ENCODE data around the gene TNIK. TPM values are rescaled to one million over a fixed set of nuclear protein-coding genes. Genes with fewer than 3 reads are reported as not detected.

The TNIK gene
- total RNA-seq, 3 donors from 2014 or later: 7.4 to 17.6 (median 10.2) TPM

DNA sequence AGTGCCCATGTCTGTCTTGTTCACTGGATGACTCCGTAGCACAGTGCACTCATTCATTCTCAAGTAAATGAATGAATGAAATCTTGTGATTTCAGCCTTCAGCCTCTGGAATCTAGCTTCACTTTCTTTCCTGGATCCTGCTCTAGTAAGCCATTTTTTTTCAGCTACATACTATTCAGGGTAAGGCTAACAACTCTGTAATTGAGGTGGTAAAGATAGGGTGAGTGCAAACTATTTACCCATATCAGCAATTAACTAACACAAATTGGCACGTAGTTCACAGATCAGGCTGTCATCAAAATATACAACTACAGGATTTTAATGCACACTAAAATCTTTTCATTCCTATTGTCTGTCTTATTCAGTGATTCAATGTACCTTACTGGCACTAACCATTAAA, 238.6 kb downstream of the TNIK start:
- TF ChIP-seq POLR2AphosphoS5 (IDR thresholded peaks at IDR 0.05): no peak
- no peak for TF ChIP-seq POLR2A (IDR thresholded peaks at IDR 0.05)
- TF ChIP-seq CTCF (IDR thresholded peaks at IDR 0.05): no peak
- intact Hi-C loops (cut with DNase I; ENCODE audit: low total_unique reads): no loop called here

DNA sequence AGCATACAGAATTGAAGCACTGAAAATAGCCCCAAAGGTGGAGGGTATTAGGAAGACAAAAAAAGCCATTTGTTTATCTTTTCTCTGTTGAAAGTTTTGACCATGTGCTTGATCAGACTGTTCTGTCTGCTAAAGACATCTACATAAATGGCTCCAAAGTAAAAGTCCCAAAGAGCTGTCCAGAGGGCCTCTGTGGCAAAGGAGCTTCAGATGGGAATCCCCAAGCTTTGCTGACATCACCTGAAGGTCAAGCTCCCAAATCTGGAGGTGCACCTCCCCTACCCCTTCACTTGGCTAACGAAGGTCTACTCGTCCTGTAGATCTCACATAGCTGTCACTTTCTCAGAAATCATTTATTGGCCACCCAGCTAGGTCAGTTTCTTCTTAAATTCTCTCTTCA, 239.1 kb downstream of the TNIK start:
- Histone ChIP-seq H3K36me3 (no peaks in the 10 kb centered on the region), H3K27me3 (no peaks in the 10 kb centered on the region), H3K4me1 (no peaks in the 10 kb centered on the region), H3K4me3 (no peak overlapping the region), H3K9me3 (no peaks in the 10 kb centered on the region), H3K27ac (no peak overlapping the region)
- DNase-seq (ENCODE audit: low spot score in 2 of 2): no peak
- TF ChIP-seq POLR2AphosphoS5 (IDR thresholded peaks at IDR 0.05) (no peak), CTCF (IDR thresholded peaks at IDR 0.05) (no peak), POLR2A (IDR thresholded peaks at IDR 0.05) (no peak)
- intact Hi-C loops (cut with DNase I; ENCODE audit: low total_unique reads): no loop called here

More for the DNA sequence above, 238.6 kb downstream of the TNIK start:
- H3K27ac ChIP-seq: no peak overlapping the region
- H3K4me3 ChIP-seq: no peak overlapping the region
- no peaks in the 10 kb centered on the region for H3K4me1 ChIP-seq
- no peaks in the 10 kb centered on the region for H3K9me3 ChIP-seq
- no peaks in the 10 kb centered on the region for H3K27me3 ChIP-seq
- DNase-seq (ENCODE audit: low spot score in 2 of 2): no peak
- no peaks in the 10 kb centered on the region for H3K36me3 ChIP-seq

GRCh38 chr3:171219258-171219657, 240.9 kb downstream of the TNIK start:
- H3K9me3 ChIP-seq: no peaks in the 10 kb centered on the region
- no peaks in the 10 kb centered on the region for H3K36me3 ChIP-seq
- H3K4me1 ChIP-seq: no peaks in the 10 kb centered on the region
- no peaks in the 10 kb centered on the region for H3K27me3 ChIP-seq
- no peak overlapping the region for H3K27ac ChIP-seq
- intact Hi-C loops (cut with DNase I; ENCODE audit: low total_unique reads): no loop called here
- DNase-seq (ENCODE audit: low spot score in 2 of 2): no peak
- no peak overlapping the region for H3K4me3 ChIP-seq
- TF ChIP-seq POLR2A (IDR thresholded peaks at IDR 0.05): no peak
- no peak for TF ChIP-seq POLR2AphosphoS5 (IDR thresholded peaks at IDR 0.05)
- no peak for TF ChIP-seq CTCF (IDR thresholded peaks at IDR 0.05)

- Histone ChIP-seq H3K27ac (no peak overlapping the region), H3K36me3 (no peaks in the 10 kb centered on the region), H3K4me1 (no peaks in the 10 kb centered on the region), H3K4me3 (no peak overlapping the region), H3K27me3 (no peaks in the 10 kb centered on the region), H3K9me3 (no peaks in the 10 kb centered on the region)
- no peak for TF ChIP-seq POLR2AphosphoS5 (IDR thresholded peaks at IDR 0.05)
- no peak for TF ChIP-seq CTCF (IDR thresholded peaks at IDR 0.05)
- no peak for TF ChIP-seq POLR2A (IDR thresholded peaks at IDR 0.05)
- DNase-seq (ENCODE audit: low spot score in 2 of 2): no peak
- intact Hi-C loops (cut with DNase I; ENCODE audit: low total_unique reads): no loop called here
Observed at GRCh38 chr3:171218069-171218468, 242.1 kb downstream of the TNIK start.

DNA sequence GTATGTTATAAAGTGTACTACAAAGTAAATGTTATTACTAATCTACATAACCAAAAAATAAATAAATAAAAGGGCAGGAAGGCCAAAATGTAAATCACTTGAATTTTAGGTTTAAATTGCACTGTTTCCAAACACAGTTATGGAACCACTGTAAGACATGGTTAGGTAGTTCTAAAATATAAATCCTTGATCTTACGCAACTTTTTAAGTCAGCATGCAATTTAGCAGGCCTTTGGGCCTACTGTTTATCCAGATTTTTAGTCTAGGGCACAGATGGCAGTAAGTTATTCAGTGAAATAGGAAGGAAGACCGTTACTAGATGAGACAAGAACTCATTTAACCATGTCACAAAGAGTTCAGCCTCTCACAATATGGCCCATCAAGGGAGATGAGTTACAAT, 246.3 kb downstream of the TNIK start:
- no peaks in the 10 kb centered on the region for H3K27me3 ChIP-seq
- no peak overlapping the region for H3K27ac ChIP-seq
- intact Hi-C loops (cut with DNase I; ENCODE audit: low total_unique reads): no loop called here
- TF ChIP-seq CTCF (IDR thresholded peaks at IDR 0.05): no peak
- TF ChIP-seq POLR2AphosphoS5 (IDR thresholded peaks at IDR 0.05): no peak
- TF ChIP-seq POLR2A (IDR thresholded peaks at IDR 0.05): no peak
- DNase-seq (ENCODE audit: low spot score in 2 of 2): no peak
- H3K4me1 ChIP-seq: no peaks in the 10 kb centered on the region
- no peaks in the 10 kb centered on the region for H3K9me3 ChIP-seq
- no peaks in the 10 kb centered on the region for H3K36me3 ChIP-seq
- no peak overlapping the region for H3K4me3 ChIP-seq

Measured in breast epithelium (tissue), 4 donors.